HG03457 (cell line): Measurements from ENCODE around the gene ST8SIA1.

Experiments
- ATAC-seq: cut with Tn5 transposase; IDR thresholded peaks from one replicate; pipeline ENCODE4 v1.9.1; 2021; ENCODE audit warnings: moderate number of reproducible peaks; ENCODE audit not compliant: unreplicated experiment

The ST8SIA1 gene

GRCh38 chr12:22248121-22248520 is 86.4 kb downstream of the ST8SIA1 start:
- no peak for ATAC-seq

GRCh38 chr12:22246217-22246846 is 88.2 kb downstream of the ST8SIA1 start:
- no peak for ATAC-seq

GRCh38 chr12:22242726-22243125 is 91.8 kb downstream of the ST8SIA1 start:
- no peak for ATAC-seq

- ATAC-seq = no peak
Measured at GRCh38 chr12:22238211-22238610, 96.3 kb downstream of the ST8SIA1 start.

- ATAC-seq = no peak
Measured at GRCh38 chr12:22234561-22234960, 99.9 kb downstream of the ST8SIA1 start.

GRCh38 chr12:22231836-22232235 is 102.7 kb downstream of the ST8SIA1 start:
- no peak for ATAC-seq

- no peak for ATAC-seq
Measured at GRCh38 chr12:22231078-22231477, 103.4 kb downstream of the ST8SIA1 start.

- ATAC-seq = no peak
Measured at GRCh38 chr12:22230280-22230794, 104.2 kb downstream of the ST8SIA1 start.

GRCh38 chr12:22229652-22230279 is 104.7 kb downstream of the ST8SIA1 start:
- no peak for ATAC-seq

- no peak for ATAC-seq
Measured at GRCh38 chr12:22228022-22228875, 106.3 kb downstream of the ST8SIA1 start.

GRCh38 chr12:22223356-22223755 is 111.2 kb downstream of the ST8SIA1 start:
- ATAC-seq = no peak

- no peak for ATAC-seq
Measured at GRCh38 chr12:22217556-22217955, 117.0 kb downstream of the ST8SIA1 start.

- no peak for ATAC-seq
Measured at GRCh38 chr12:22215467-22216253, 118.8 kb downstream of the ST8SIA1 start.

GRCh38 chr12:22211128-22211527 is 123.4 kb downstream of the ST8SIA1 start:
- ATAC-seq = no peak

- ATAC-seq = no peak
Measured at GRCh38 chr12:22209422-22209821, 125.1 kb downstream of the ST8SIA1 start.

- ATAC-seq = no peak
Measured at GRCh38 chr12:22206111-22206728, 128.3 kb downstream of the ST8SIA1 start.

- ATAC-seq = no peak
Measured at GRCh38 chr12:22204391-22204790, 130.1 kb downstream of the ST8SIA1 start.

GRCh38 chr12:22202847-22203246 is 131.7 kb downstream of the ST8SIA1 start:
- no peak for ATAC-seq

GRCh38 chr12:22201101-22201500 is 133.4 kb downstream of the ST8SIA1 start:
- ATAC-seq = no peak

GRCh38 chr12:22196236-22196635 is 138.3 kb downstream of the ST8SIA1 start:
- no peak for ATAC-seq
